Muscle of leg (tissue), 11 donors: Measurements from ENCODE around the gene LRATD1. TPM values are rescaled to one million over a fixed set of nuclear protein-coding genes. Genes with fewer than 3 reads are reported as not detected.
A peak's percentile ranks its signal among the peaks of the same experiment; 100 is the strongest.

Experiments
- DNase-seq: peaks from one replicate; pipeline ENCODE4 v3.0.0; 2013
- H3K27ac ChIP-seq: one replicate; pipeline ENCODE4 v1.5.1; 2013; ENCODE audit warnings: mild to moderate bottlenecking, low read length, control low read depth
- H3K27me3 ChIP-seq: one replicate; pipeline ENCODE4 v1.6.1; 2013; ENCODE audit warnings: low read length; ENCODE audit not compliant: control insufficient read depth, insufficient read depth
- H3K36me3 ChIP-seq: one replicate; pipeline ENCODE4 v1.6.1; 2013; ENCODE audit warnings: low read length; ENCODE audit not compliant: control insufficient read depth, insufficient read depth
- H3K4me1 ChIP-seq: one replicate; pipeline ENCODE4 v1.6.1; 2013; ENCODE audit warnings: low read length; ENCODE audit not compliant: control insufficient read depth, insufficient read depth
- H3K4me3 ChIP-seq: one replicate; pipeline ENCODE4 v1.5.1; 2013; ENCODE audit warnings: low read length, control low read depth
- H3K9me3 ChIP-seq: replicated peaks from 2 replicates; pipeline ENCODE4 v1.6.1; 2013; ENCODE audit warnings: low read depth, low read length; ENCODE audit not compliant: control insufficient read depth
- WGBS: methylation state at CpG from one replicate; pipeline ENCODE4 v1.1.5; 2013; ENCODE audit warnings: missing lambda C conversion rate; ENCODE audit not compliant: insufficient coverage; 5-methylcytosine and 5-hydroxymethylcytosine counted together
- polyA plus RNA-seq, 8 donors: library from polyadenylated mRNA; unstranded; fragments of 120-200 nt; gene quantifications; one replicate each; pipeline versions ENCODE4 v1.2.1 to v1.2.3, GENCODE V29; 2013; ENCODE audit warnings: inconsistent platforms in 1 of 8, low replicate concordance in 1 of 8; ENCODE audit not compliant: insufficient read length in 8 of 8, insufficient read depth in 1 of 8
- total RNA-seq: library from RNA; stranded (reverse); fragments of 120-200 nt; gene quantifications from one replicate; pipeline ENCODE4 v1.2.4, GENCODE V29; 2013

LRATD1 gene
- total and polyA plus RNA-seq, 9 donors, result 4.8 to 16.3 (median 11.6) TPM

GRCh38 chr2:14650066-14650465 lies 17.5 kb downstream of the LRATD1 start:
- Histone ChIP-seq H3K27me3 (no peaks in the 10 kb centered on the region), H3K27ac (no peak overlapping the region), H3K4me3 (no peak overlapping the region), H3K36me3 (no peaks in the 10 kb centered on the region), H3K9me3 (no peaks in the 10 kb centered on the region), H3K4me1 (peaks cover 2% of the 10 kb centered on the region)
- DNase-seq, result no peak

GRCh38 chr2:14654835-14655282 lies 22.3 kb downstream of the LRATD1 start:
- H3K9me3 ChIP-seq, result no peaks in the 10 kb centered on the region
- DNase-seq, result no peak
- no peak overlapping the region for H3K27ac ChIP-seq
- no peaks in the 10 kb centered on the region for H3K27me3 ChIP-seq
- no CpG with 5 or more reads among the region's 4 CpGs for WGBS
- H3K4me3 ChIP-seq, result no peak overlapping the region
- no peaks in the 10 kb centered on the region for H3K4me1 ChIP-seq
- no peaks in the 10 kb centered on the region for H3K36me3 ChIP-seq

- Histone ChIP-seq H3K9me3 (no peaks in the 10 kb centered on the region), H3K36me3 (no peaks in the 10 kb centered on the region), H3K4me3 (no peak overlapping the region), H3K27ac (no peak overlapping the region), H3K4me1 (no peaks in the 10 kb centered on the region), H3K27me3 (no peaks in the 10 kb centered on the region)
- DNase-seq, result no peak
- no CpG with 5 or more reads among the region's 3 CpGs for WGBS
These were observed 23.6 kb downstream of the LRATD1 start for GRCh38 chr2:14656146-14656545.

GRCh38 chr2:14661163-14661562 lies 28.6 kb downstream of the LRATD1 start:
- no CpG with 5 or more reads among the region's 3 CpGs for WGBS
- DNase-seq, result no peak
- H3K9me3 ChIP-seq, result no peaks in the 10 kb centered on the region
- H3K4me1 ChIP-seq, result no peaks in the 10 kb centered on the region
- H3K4me3 ChIP-seq, result no peak overlapping the region
- no peaks in the 10 kb centered on the region for H3K27me3 ChIP-seq
- H3K27ac ChIP-seq, result no peak overlapping the region
- H3K36me3 ChIP-seq, result no peaks in the 10 kb centered on the region

GRCh38 chr2:14673351-14673875 lies 40.9 kb downstream of the LRATD1 start:
- 65% methylated on average over 8 of the region's 8 CpGs for WGBS
- DNase-seq, result peak; percentile 16

GRCh38 chr2:14675489-14675888 lies 43.0 kb downstream of the LRATD1 start:
- DNase-seq, result no peak
- peaks cover 2% of the 10 kb centered on the region for H3K4me1 ChIP-seq
- H3K36me3 ChIP-seq, result no peaks in the 10 kb centered on the region
- no peak overlapping the region for H3K4me3 ChIP-seq
- H3K9me3 ChIP-seq, result no peaks in the 10 kb centered on the region
- no CpG with 5 or more reads among the region's 1 CpG for WGBS
- H3K27ac ChIP-seq, result no peak overlapping the region
- H3K27me3 ChIP-seq, result no peaks in the 10 kb centered on the region

More at GRCh38 chr2:14673351-14673875, 40.9 kb downstream of the LRATD1 start:
- no peaks in the 10 kb centered on the region for H3K9me3 ChIP-seq
- no peaks in the 10 kb centered on the region for H3K36me3 ChIP-seq
- H3K27me3 ChIP-seq, result no peaks in the 10 kb centered on the region
- H3K4me1 ChIP-seq, result peaks cover 2% of the 10 kb centered on the region
- H3K27ac ChIP-seq, result no peak overlapping the region
- no peak overlapping the region for H3K4me3 ChIP-seq

- H3K27me3 ChIP-seq, result no peaks in the 10 kb centered on the region
- DNase-seq, result no peak
- H3K27ac ChIP-seq, result no peak overlapping the region
- no peaks in the 10 kb centered on the region for H3K36me3 ChIP-seq
- no peaks in the 10 kb centered on the region for H3K9me3 ChIP-seq
- no peak overlapping the region for H3K4me3 ChIP-seq
- H3K4me1 ChIP-seq, result peaks cover 2% of the 10 kb centered on the region
These were observed 43.9 kb downstream of the LRATD1 start for GRCh38 chr2:14676371-14676770.

GRCh38 chr2:14677039-14677438 lies 44.5 kb downstream of the LRATD1 start:
- H3K9me3 ChIP-seq, result no peaks in the 10 kb centered on the region
- no peaks in the 10 kb centered on the region for H3K36me3 ChIP-seq
- peak; percentile 28 for DNase-seq
- H3K4me3 ChIP-seq, result no peak overlapping the region
- H3K4me1 ChIP-seq, result peaks cover 2% of the 10 kb centered on the region
- no peaks in the 10 kb centered on the region for H3K27me3 ChIP-seq
- no CpG with 5 or more reads among the region's 1 CpG for WGBS
- H3K27ac ChIP-seq, result no peak overlapping the region

GRCh38 chr2:14678761-14679160 lies 46.2 kb downstream of the LRATD1 start:
- H3K27ac ChIP-seq, result no peak overlapping the region
- DNase-seq, result peak; percentile 79
- no peak overlapping the region for H3K4me3 ChIP-seq
- H3K36me3 ChIP-seq, result no peaks in the 10 kb centered on the region
- no peaks in the 10 kb centered on the region for H3K9me3 ChIP-seq
- no CpG with 5 or more reads among the region's 1 CpG for WGBS
- no peaks in the 10 kb centered on the region for H3K4me1 ChIP-seq
- H3K27me3 ChIP-seq, result no peaks in the 10 kb centered on the region

GRCh38 chr2:14681608-14682007 lies 49.1 kb downstream of the LRATD1 start:
- H3K4me1 ChIP-seq, result no peaks in the 10 kb centered on the region
- H3K27ac ChIP-seq, result no peak overlapping the region
- H3K9me3 ChIP-seq, result no peaks in the 10 kb centered on the region
- H3K4me3 ChIP-seq, result no peak overlapping the region
- WGBS, result 56% methylated on average over 3 of the region's 3 CpGs
- no peak for DNase-seq
- no peaks in the 10 kb centered on the region for H3K27me3 ChIP-seq
- no peaks in the 10 kb centered on the region for H3K36me3 ChIP-seq
